HG02973 (cell line): ENCODE results near the gene B3GNT8.
"Not testable (repeated sequence)": the region's sequence is repeated elsewhere in the genome, so short reads cannot be mapped to it uniquely, and the experiment has no call there.

Experiments used
- ATAC-seq: cut with Tn5 transposase; IDR thresholded peaks from one replicate; pipeline ENCODE4 v1.9.1; 2021; ENCODE audit warnings: moderate library complexity; ENCODE audit not compliant: unreplicated experiment

Gene B3GNT8

GRCh38 chr19:41437944-41438574 lies 10.9 kb upstream of the B3GNT8 start:
- ATAC-seq = no peak

- no peak for ATAC-seq
These were observed 9.4 kb upstream of the B3GNT8 start for GRCh38 chr19:41436674-41436951.

- no peak for ATAC-seq
These were observed 8.9 kb upstream of the B3GNT8 start for GRCh38 chr19:41435936-41436673.

GRCh38 chr19:41435376-41435775 lies 8.2 kb upstream of the B3GNT8 start:
- ATAC-seq = not testable (repeated sequence)

GRCh38 chr19:41434450-41434849 lies 7.3 kb upstream of the B3GNT8 start:
- no peak for ATAC-seq

GRCh38 chr19:41433171-41433570 lies 6.0 kb upstream of the B3GNT8 start:
- no peak for ATAC-seq

- no peak for ATAC-seq
These were observed 4.5 kb upstream of the B3GNT8 start for GRCh38 chr19:41431426-41432386.

- ATAC-seq = no peak
These were observed 3.7 kb upstream of the B3GNT8 start for GRCh38 chr19:41430922-41431321.

GRCh38 chr19:41428481-41428859 lies 1.3 kb upstream of the B3GNT8 start:
- ATAC-seq = no peak

GRCh38 chr19:41427647-41428480 lies 690 bp upstream of the B3GNT8 start:
- ATAC-seq = no peak

GRCh38 chr19:41426116-41426841 lies 895 bp downstream of the B3GNT8 start:
- ATAC-seq = no peak

- no peak for ATAC-seq
These were observed 1.7 kb downstream of the B3GNT8 start for GRCh38 chr19:41425174-41426115.

- no peak for ATAC-seq
These were observed 2.6 kb downstream of the B3GNT8 start for GRCh38 chr19:41424335-41425173.

GRCh38 chr19:41422955-41423354 lies 4.2 kb downstream of the B3GNT8 start:
- ATAC-seq = no peak

- ATAC-seq = no peak
These were observed 4.7 kb downstream of the B3GNT8 start for GRCh38 chr19:41422456-41422855.

GRCh38 chr19:41421973-41422372 lies 5.2 kb downstream of the B3GNT8 start:
- ATAC-seq = no peak

GRCh38 chr19:41421314-41421713 lies 5.9 kb downstream of the B3GNT8 start:
- no peak for ATAC-seq
